Panc1 (cell line): Measurements from ENCODE around the gene SHROOM2. TPM values are rescaled to one million over a fixed set of nuclear protein-coding genes. Genes with fewer than 3 reads are reported as not detected.

Experiments
- ATAC-seq: fragments of 200-7000 bp; cut with Tn5 transposase; 2 replicates; pipeline ENCODE4 v1.9.1; 2020; ENCODE audit warnings: mild to moderate bottlenecking, moderate library complexity
- BruUV-seq: library from RNA; stranded (reverse); fragments of 400-500 nt; replicated peaks from 2 replicates; lab custom pipeline; 2021; lab: Mats Ljungman, UMichigan
- CTCF ChIA-PET: fragments of 300-600 bp; sonication (Branson Sonifier 250); formaldehyde crosslinking; loops from one replicate; lab custom pipeline; 2022; ENCODE audit warnings: antibody characterized with exemption; lab: Charles Lee
- POLR2A ChIA-PET: fragments of 300-600 bp; sonication (Branson Sonifier 250); formaldehyde crosslinking; loops from one replicate; lab custom pipeline; 2022; ENCODE audit warnings: antibody characterized with exemption; lab: Charles Lee
- DNase-seq: peaks from one replicate; pipeline ENCODE4 v3.0.0-alpha.2; 2010; ENCODE audit warnings: low read depth, low spot score
- H3K27ac ChIP-seq: 2 replicates; pipeline ENCODE4 v1.5.1; 2011; ENCODE audit warnings: mild to moderate bottlenecking, low read length, inconsistent platforms
- H3K27me3 ChIP-seq: fragments of 200-500 bp; sonication (Bioruptor generic); 2 replicates; pipeline ENCODE4 v1.6.0; 2014; ENCODE audit warnings: low read length, inconsistent platforms; ENCODE audit not compliant: control insufficient read depth, insufficient read depth
- H3K36me3 ChIP-seq: fragments of 200-500 bp; sonication (Bioruptor generic); 2 replicates; pipeline ENCODE4 v1.5.1; 2014; ENCODE audit warnings: inconsistent platforms, mild to moderate bottlenecking, low read length, moderate library complexity; ENCODE audit not compliant: control insufficient read depth, insufficient read depth
- H3K4me1 ChIP-seq: 2 replicates; pipeline ENCODE4 v1.5.1; 2011; ENCODE audit warnings: inconsistent platforms, mild to moderate bottlenecking, low read length, moderate library complexity; ENCODE audit not compliant: control insufficient read depth, insufficient read depth
- H3K4me3 ChIP-seq, 2 experiments: 2 replicates each; pipeline ENCODE4 v1.5.1; 2011 to 2012; ENCODE audit warnings: low read depth in 2 of 2, low read length in 2 of 2, mild to moderate bottlenecking in 2 of 2, inconsistent platforms in 1 of 2, moderate library complexity in 1 of 2
- H3K9me3 ChIP-seq: fragments of 200-500 bp; sonication (Bioruptor generic); 2 replicates; pipeline ENCODE4 v1.5.1; 2014; ENCODE audit warnings: low read depth, mild to moderate bottlenecking, inconsistent platforms, low read length, moderate library complexity; ENCODE audit not compliant: control insufficient read depth, insufficient read depth
- POLR2AphosphoS5 ChIP-seq: IDR thresholded peaks from 2 replicates; pipeline ENCODE4 v1.6.1; 2012; ENCODE audit warnings: mild to moderate bottlenecking, low read depth, low read length, moderate library complexity
- SIN3A ChIP-seq: IDR thresholded peaks from 2 replicates; pipeline ENCODE4 v1.6.1; 2012; ENCODE audit warnings: low read depth, mild to moderate bottlenecking, low read length, moderate library complexity, borderline replicate concordance; ENCODE audit not compliant: insufficient read depth
- TCF7L2 ChIP-seq: IDR thresholded peaks from 2 replicates; pipeline ENCODE4 v1.6.1; 2011; ENCODE audit warnings: mild to moderate bottlenecking, low read depth, low read length, inconsistent platforms
- in situ Hi-C: cut with HindIII; loops from 2 replicates; pipeline ENCODE4 v1.10.0; 2016; ENCODE audit warnings: low sequenced_read_pairs, low pct_unique_long_range_greater_than_20kb
- intact Hi-C: fragments of 100-400 bp; cut with micrococcal nuclease; formaldehyde crosslinking; loops from one replicate; pipeline ENCODE4 v1.10.0; 2022; ENCODE audit not compliant: unreplicated experiment
- total RNA-seq: library from RNA; stranded (reverse); gene quantifications from one replicate; pipeline ENCODE4 v1.2.1, GENCODE V29; 2021; ENCODE audit not compliant: unreplicated experiment
- TF ChIP-seq, protein P1 (sequence below), 2 experiments: IDR thresholded peaks; 2 replicates each; pipeline ENCODE4 v1.6.1; 2011 to 2012; ENCODE audit warnings: low read depth in 2 of 2, control low read depth in 1 of 2, low read length in 1 of 2, mild to moderate bottlenecking in 1 of 2, moderate library complexity in 1 of 2; ENCODE audit not compliant: insufficient read depth in 1 of 2
- TF ChIP-seq, protein P2 (sequence below): fragments of 450-650 bp; IDR thresholded peaks from 2 replicates; pipeline ENCODE4 v1.5.1; 2017; ENCODE audit warnings: mild to moderate bottlenecking

Gene SHROOM2
- total RNA-seq, 1 experiment from 2014 or later: 0.72 TPM

DNA sequence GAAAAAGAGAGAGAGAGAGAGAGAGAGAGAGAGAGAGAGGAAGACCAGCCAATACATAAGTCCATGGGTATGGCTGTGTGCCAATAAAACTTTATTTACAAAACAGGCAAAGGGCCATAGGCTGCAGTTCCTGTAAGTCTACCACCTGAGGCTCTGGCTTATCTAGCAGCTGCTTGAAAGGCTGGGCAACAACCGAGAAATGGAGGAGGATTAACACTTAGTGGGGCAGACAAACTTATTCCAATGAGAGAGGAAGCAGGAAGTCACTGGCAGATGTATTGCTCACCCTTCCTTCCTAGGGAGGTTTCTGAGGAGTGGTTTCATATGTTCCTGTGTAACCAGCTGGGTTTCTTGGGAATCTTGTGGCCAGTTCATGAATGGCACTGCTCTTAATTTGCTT lies 15.9 kb upstream of the SHROOM2 start:
- Histone ChIP-seq H3K36me3 (no peaks in the 10 kb centered on the region), H3K27me3 (no peaks in the 10 kb centered on the region), H3K4me1 (no peaks in the 10 kb centered on the region), H3K9me3 (no peaks in the 10 kb centered on the region), H3K27ac (no peak overlapping the region), H3K4me3 (no peak overlapping the region)
- intact Hi-C loops (no loop called here), in situ Hi-C loops (no loop called here)
- TF ChIP-seq, protein P1, sequence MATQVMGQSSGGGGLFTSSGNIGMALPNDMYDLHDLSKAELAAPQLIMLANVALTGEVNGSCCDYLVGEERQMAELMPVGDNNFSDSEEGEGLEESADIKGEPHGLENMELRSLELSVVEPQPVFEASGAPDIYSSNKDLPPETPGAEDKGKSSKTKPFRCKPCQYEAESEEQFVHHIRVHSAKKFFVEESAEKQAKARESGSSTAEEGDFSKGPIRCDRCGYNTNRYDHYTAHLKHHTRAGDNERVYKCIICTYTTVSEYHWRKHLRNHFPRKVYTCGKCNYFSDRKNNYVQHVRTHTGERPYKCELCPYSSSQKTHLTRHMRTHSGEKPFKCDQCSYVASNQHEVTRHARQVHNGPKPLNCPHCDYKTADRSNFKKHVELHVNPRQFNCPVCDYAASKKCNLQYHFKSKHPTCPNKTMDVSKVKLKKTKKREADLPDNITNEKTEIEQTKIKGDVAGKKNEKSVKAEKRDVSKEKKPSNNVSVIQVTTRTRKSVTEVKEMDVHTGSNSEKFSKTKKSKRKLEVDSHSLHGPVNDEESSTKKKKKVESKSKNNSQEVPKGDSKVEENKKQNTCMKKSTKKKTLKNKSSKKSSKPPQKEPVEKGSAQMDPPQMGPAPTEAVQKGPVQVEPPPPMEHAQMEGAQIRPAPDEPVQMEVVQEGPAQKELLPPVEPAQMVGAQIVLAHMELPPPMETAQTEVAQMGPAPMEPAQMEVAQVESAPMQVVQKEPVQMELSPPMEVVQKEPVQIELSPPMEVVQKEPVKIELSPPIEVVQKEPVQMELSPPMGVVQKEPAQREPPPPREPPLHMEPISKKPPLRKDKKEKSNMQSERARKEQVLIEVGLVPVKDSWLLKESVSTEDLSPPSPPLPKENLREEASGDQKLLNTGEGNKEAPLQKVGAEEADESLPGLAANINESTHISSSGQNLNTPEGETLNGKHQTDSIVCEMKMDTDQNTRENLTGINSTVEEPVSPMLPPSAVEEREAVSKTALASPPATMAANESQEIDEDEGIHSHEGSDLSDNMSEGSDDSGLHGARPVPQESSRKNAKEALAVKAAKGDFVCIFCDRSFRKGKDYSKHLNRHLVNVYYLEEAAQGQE (IDR thresholded peaks at IDR 0.05; ENCODE audit: insufficient read depth in 1 of 2, low read depth in 2 of 2, low read length in 1 of 2): no peak
- TF ChIP-seq, protein P2, sequence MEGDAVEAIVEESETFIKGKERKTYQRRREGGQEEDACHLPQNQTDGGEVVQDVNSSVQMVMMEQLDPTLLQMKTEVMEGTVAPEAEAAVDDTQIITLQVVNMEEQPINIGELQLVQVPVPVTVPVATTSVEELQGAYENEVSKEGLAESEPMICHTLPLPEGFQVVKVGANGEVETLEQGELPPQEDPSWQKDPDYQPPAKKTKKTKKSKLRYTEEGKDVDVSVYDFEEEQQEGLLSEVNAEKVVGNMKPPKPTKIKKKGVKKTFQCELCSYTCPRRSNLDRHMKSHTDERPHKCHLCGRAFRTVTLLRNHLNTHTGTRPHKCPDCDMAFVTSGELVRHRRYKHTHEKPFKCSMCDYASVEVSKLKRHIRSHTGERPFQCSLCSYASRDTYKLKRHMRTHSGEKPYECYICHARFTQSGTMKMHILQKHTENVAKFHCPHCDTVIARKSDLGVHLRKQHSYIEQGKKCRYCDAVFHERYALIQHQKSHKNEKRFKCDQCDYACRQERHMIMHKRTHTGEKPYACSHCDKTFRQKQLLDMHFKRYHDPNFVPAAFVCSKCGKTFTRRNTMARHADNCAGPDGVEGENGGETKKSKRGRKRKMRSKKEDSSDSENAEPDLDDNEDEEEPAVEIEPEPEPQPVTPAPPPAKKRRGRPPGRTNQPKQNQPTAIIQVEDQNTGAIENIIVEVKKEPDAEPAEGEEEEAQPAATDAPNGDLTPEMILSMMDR: no peak
- TF ChIP-seq POLR2AphosphoS5: no peak
- TF ChIP-seq SIN3A: no peak
- TF ChIP-seq TCF7L2: no peak
- DNase-seq (no peak), ATAC-seq (no peak)
- ChIA-PET CTCF (no interaction called here), POLR2A (no interaction called here)
- no TSS peak for BruUV-seq

DNA sequence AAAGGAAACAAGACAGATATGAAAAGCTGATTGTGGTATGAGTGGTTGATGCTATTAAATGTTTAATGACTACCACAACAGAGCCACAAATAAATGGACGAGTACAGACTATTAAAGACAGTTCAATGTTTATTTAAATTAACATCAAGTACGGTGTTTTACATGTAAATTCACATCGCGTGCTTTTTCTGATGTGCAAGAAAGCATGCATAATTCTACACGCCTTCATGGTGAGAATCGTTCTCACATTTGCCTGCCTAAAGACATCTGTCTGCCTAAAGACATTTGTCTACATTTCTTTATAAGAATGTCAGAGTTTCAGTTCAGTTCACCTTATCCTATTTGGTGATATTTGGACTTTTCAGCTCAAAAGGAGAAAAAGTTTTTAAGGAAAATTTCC lies 13.3 kb upstream of the SHROOM2 start:
- Histone ChIP-seq H3K4me1 (no peaks in the 10 kb centered on the region), H3K27ac (no peak overlapping the region), H3K4me3 (no peak overlapping the region), H3K9me3 (no peaks in the 10 kb centered on the region), H3K27me3 (no peaks in the 10 kb centered on the region), H3K36me3 (no peaks in the 10 kb centered on the region)
- DNase-seq: no peak
- POLR2A ChIA-PET: no interaction called here
- in situ Hi-C loops: no loop called here
- no TSS peak for BruUV-seq
- ATAC-seq: no peak
- CTCF ChIA-PET: no interaction called here
- no peak for TF ChIP-seq SIN3A
- TF ChIP-seq, protein P2: no peak
- no peak for TF ChIP-seq POLR2AphosphoS5
- TF ChIP-seq, protein P1 (IDR thresholded peaks at IDR 0.05; ENCODE audit: insufficient read depth in 1 of 2, low read depth in 2 of 2, low read length in 1 of 2): no peak
- no peak for TF ChIP-seq TCF7L2
- intact Hi-C loops: no loop called here
